VCaP (cell line): ENCODE data around the gene ACLY.

Source experiments
- H3K27ac ChIP-seq: fragments of 450-650 bp; 2 replicates; pipeline ENCODE4 v1.5.1; 2017
- TF ChIP-seq, protein P1 (sequence below): fragments of 450-650 bp; conservative IDR thresholded peaks from 2 replicates; pipeline ENCODE4 v1.5.1; 2017; ENCODE audit warnings: mild to moderate bottlenecking, moderate library complexity

ACLY gene

DNA sequence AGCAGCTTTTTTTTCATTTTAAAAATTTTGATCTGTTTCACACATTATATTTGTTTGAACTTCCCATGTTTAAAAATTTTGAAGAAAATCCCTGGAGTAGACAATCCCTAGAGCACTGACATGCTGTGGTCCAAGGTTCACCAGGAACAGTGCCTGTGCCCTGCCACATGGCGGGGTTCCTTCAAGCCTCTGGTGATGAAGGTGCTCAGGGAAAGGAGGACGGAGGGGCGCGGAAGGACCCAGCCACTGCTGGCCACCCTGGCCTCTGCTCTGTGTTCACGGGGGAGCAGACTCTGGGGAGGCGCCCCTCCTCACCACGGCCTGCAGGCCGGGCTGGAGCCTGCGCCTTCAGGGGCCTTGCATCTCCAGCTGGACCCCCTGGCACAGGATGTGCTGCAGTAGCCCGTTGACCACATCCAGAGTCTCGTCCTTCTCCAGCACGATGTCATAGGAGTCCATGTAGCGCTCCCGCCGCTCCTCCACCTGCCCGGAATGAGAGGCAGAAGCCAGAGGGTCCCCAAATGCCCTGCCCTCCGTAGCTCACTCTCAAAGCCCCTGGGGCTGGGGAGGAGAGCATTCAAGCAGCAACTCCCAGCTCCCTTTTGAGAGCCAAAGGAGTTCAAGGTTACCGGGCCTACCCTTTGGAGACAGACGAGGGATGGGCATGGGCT, 93.4 kb downstream of the ACLY start:
- TF ChIP-seq, protein P1, sequence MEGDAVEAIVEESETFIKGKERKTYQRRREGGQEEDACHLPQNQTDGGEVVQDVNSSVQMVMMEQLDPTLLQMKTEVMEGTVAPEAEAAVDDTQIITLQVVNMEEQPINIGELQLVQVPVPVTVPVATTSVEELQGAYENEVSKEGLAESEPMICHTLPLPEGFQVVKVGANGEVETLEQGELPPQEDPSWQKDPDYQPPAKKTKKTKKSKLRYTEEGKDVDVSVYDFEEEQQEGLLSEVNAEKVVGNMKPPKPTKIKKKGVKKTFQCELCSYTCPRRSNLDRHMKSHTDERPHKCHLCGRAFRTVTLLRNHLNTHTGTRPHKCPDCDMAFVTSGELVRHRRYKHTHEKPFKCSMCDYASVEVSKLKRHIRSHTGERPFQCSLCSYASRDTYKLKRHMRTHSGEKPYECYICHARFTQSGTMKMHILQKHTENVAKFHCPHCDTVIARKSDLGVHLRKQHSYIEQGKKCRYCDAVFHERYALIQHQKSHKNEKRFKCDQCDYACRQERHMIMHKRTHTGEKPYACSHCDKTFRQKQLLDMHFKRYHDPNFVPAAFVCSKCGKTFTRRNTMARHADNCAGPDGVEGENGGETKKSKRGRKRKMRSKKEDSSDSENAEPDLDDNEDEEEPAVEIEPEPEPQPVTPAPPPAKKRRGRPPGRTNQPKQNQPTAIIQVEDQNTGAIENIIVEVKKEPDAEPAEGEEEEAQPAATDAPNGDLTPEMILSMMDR, result no peak

GRCh38 chr17:41824086-41824485, 94.7 kb downstream of the ACLY start:
- H3K27ac ChIP-seq, result no peak overlapping the region
- TF ChIP-seq, protein P1, result no peak

More for the DNA sequence above, 93.4 kb downstream of the ACLY start:
- no peak overlapping the region for H3K27ac ChIP-seq

- TF ChIP-seq, protein P1, result no peak
- H3K27ac ChIP-seq, result no peak overlapping the region
Measured at GRCh38 chr17:41823580-41823979, 95.2 kb downstream of the ACLY start.

- no peak overlapping the region for H3K27ac ChIP-seq
- TF ChIP-seq, protein P1, result no peak
Measured at GRCh38 chr17:41823141-41823524, 95.6 kb downstream of the ACLY start.

- TF ChIP-seq, protein P1, result no peak
- no peak overlapping the region for H3K27ac ChIP-seq
Measured at GRCh38 chr17:41822216-41823140, 96.3 kb downstream of the ACLY start.

DNA sequence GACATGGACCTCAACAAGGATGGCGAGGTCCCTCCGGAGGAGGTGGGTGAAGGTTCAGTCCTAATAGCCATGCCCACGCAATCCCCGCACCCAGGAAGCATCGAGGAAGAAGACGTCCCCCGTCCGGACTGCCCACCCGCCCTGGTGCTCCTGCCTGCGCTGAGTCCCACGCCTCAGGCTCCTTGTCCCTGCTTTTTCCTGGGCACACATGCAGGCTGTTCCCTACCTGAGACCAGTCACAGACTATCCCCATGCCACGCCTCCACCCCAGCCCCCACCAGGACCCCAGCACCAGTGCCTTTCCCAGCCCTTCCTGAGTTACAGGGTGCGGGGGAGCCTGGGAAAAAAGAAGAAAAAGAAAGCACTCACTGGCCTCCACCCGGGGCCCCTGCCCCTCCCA, 97.0 kb downstream of the ACLY start:
- TF ChIP-seq, protein P1, result no peak
- no peak overlapping the region for H3K27ac ChIP-seq

GRCh38 chr17:41818024-41818423, 100.7 kb downstream of the ACLY start:
- TF ChIP-seq, protein P1, result no peak
- H3K27ac ChIP-seq, result no peak overlapping the region
